ENCODE measurements around the gene BPTF. TPM values are rescaled to one million over a fixed set of nuclear protein-coding genes. Genes with fewer than 3 reads are reported as not detected.
A peak's percentile ranks its signal among the peaks of the same experiment; 100 is the strongest.
"Not testable (repeated sequence)": the region's sequence is repeated elsewhere in the genome, so short reads cannot be mapped to it uniquely, and the experiment has no call there.

BPTF gene
- polyA plus RNA-seq, 5 donors = 101 to 128 (median 126) TPM

GRCh38 chr17:68011199-68011665 is 185.9 kb downstream of the BPTF start:
- peak in 1 of 2 donors; percentile 11 for DNase-seq

DNA sequence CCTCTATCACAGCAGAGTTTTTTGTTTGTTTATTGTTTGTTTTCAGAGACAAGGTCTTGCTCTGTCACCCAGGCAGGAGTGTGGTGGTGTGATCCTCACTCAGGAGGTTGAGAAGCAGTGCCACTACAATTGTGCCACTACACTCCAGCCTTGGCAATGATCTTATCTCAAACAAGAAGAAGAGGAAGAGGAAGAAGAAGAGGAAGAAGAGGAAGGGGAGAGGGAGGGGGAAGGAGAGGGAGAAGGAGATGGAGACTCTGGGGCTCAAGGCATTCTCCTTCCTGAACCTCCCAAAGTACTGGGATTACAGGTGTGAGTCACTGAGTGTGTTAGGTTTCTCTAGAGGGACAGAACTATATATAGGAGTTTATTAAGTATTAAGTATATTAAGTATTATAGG is 188.1 kb downstream of the BPTF start:
- no peak for DNase-seq

DNA sequence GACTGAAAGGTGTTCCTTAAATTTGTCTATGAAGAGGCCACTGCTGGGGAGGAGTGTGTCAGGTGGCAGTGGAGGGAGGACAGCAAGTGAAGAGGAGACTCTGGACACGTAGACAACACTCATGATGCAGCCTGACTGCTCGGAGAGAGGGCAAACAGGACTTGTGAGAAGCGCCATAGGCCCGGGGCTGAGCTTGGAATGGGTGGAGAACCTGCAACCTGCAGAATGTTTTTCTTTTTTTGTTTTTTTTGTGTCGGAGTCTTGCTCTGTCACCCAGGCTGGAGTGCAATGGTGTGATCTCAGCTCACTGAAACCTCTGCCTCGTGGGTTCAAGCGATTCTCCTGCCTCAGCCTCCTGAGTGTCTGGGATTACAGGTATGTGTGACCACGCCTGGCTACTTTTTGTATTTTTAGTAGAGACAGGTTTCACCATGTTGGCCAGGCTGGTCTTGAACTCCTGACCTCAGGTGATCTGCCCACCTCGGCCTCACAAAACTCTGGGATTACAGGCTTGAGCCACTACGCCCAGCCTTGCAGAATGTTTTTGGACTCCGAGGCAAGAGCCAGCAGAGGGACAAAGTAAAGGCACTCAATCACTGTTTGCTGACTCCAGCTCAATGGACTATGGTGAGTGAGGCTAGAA is 189.9 kb downstream of the BPTF start:
- DNase-seq = no peak

GRCh38 chr17:68016838-68017237 is 191.5 kb downstream of the BPTF start:
- DNase-seq = no peak

DNA sequence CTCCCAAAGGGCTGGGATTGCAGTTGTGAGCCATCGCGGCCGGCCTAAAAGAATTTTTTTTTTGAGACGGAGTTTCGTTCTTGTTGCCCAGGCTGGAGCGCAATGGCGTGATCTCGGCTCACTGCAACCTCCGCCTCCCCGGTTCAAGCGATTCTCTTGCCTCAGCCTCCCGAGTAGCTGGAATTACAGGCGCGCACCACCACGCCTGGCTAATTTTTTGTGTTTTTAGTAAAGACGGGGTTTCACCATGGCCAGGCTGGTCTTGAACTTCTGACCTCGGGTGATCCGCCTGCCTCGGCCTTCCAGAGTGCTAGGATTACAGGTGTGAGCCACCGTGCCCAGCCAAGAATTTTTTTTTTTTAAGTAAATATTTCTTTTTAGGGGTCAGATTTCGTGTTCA is 193.2 kb downstream of the BPTF start:
- not testable (repeated sequence) for DNase-seq

DNA sequence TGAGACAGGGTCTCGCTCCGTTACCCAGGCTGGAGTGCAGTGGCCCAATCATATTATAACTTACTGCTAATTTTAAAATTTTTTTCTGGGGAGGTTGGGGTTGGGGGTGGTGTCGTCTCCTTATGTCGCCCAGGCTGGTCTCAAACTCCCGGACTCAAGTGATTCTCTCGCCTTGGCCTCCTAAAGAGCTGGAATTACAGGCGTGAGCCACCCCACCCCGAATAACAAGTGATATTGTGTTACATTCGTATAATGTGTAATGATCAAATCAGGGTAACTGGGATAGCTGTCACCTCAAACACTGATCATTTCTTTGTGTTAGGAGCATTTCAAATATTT is 194.0 kb downstream of the BPTF start:
- DNase-seq = no peak

- peak; percentile 96 to 98 for DNase-seq
Measured at GRCh38 chr17:68019675-68020408, 194.5 kb downstream of the BPTF start.

DNA sequence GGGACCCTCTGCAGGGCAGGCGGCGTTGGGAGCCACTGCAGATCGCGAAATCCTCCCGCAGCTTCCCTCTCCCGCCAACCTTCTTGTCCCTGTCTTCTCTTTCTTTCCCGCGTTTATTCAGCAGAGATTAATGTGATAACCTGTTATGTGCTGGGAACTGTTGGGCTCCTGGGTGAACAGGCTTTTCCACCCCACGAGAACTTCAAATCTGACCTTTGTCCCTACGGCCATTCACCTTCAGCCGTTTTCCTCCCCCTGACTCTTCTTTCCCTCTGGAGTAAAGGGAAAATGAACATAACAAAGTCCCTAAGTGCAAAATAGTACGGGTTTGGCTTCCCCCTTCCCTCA is 195.1 kb downstream of the BPTF start:
- DNase-seq = no peak

- DNase-seq = peak in 1 of 2 donors; percentile 2
Measured at GRCh38 chr17:68020791-68021190, 195.5 kb downstream of the BPTF start.

GRCh38 chr17:68021963-68022362 is 196.7 kb downstream of the BPTF start:
- no peak for DNase-seq

GRCh38 chr17:68022547-68022946 is 197.2 kb downstream of the BPTF start:
- DNase-seq = not testable (repeated sequence)

GRCh38 chr17:68029512-68030215 is 204.4 kb downstream of the BPTF start:
- DNase-seq = no peak

Other genes starting within 250 kb of the BPTF start
- 10 to 100 TPM; 62.4 to 99.5 (median 87.1) TPM for gene NOL11, start 107.6 kb upstream of the BPTF start, polyA plus RNA-seq (ENCODE audit: insufficient read depth in 1 of 5, insufficient read length in 5 of 5, low replicate concordance in 1 of 5)
- gene C17orf58, start 171.0 kb downstream of the BPTF start, polyA plus RNA-seq (ENCODE audit: insufficient read depth in 1 of 5, insufficient read length in 5 of 5, low replicate concordance in 1 of 5) = 10 to 100 TPM; 13.9 to 15.6 (median 15.2) TPM
- gene KPNA2, start 210.2 kb downstream of the BPTF start, polyA plus RNA-seq (ENCODE audit: insufficient read depth in 1 of 5, insufficient read length in 5 of 5, low replicate concordance in 1 of 5) = 100 to 1,000 TPM in 1 of 5 donors, 10 to 100 TPM in 4; 66.9 to 149 (median 71.2) TPM